Trophoblast cell (in vitro differentiated cells and primary cell): ENCODE data around the gene VGLL3.

ENCODE experiments used
- DNase-seq, 2 donors: peaks; one replicate each; pipeline ENCODE4 v3.0.0-alpha.2; 2016
- H2AFZ ChIP-seq: 2 replicates; pipeline ENCODE4 v1.6.1; 2013; ENCODE audit warnings: low read length, moderate library complexity, mild to moderate bottlenecking; ENCODE audit not compliant: insufficient read depth, poor library complexity
- H2AK5ac ChIP-seq: 2 replicates; pipeline ENCODE4 v1.6.1; 2013; ENCODE audit warnings: mild to moderate bottlenecking, low read length
- H2BK120ac ChIP-seq: 2 replicates; pipeline ENCODE4 v1.6.1; 2013; ENCODE audit warnings: low read length, mild to moderate bottlenecking, moderate library complexity; ENCODE audit not compliant: insufficient read depth, poor library complexity
- H2BK12ac ChIP-seq: 2 replicates; pipeline ENCODE4 v1.6.1; 2013; ENCODE audit warnings: mild to moderate bottlenecking, low read length, moderate library complexity
- H2BK5ac ChIP-seq: 2 replicates; pipeline ENCODE4 v1.6.1; 2013; ENCODE audit warnings: low read length, low read depth, moderate library complexity, mild to moderate bottlenecking; ENCODE audit not compliant: poor library complexity
- H3K14ac ChIP-seq: 2 replicates; pipeline ENCODE4 v1.6.1; 2013; ENCODE audit warnings: mild to moderate bottlenecking, low read length
- H3K18ac ChIP-seq: 2 replicates; pipeline ENCODE4 v1.6.1; 2013; ENCODE audit warnings: mild to moderate bottlenecking, low read length
- H3K23ac ChIP-seq: 2 replicates; pipeline ENCODE4 v1.6.1; 2013; ENCODE audit warnings: low read length
- H3K27ac ChIP-seq: 2 replicates; pipeline ENCODE4 v1.5.1; 2013; ENCODE audit warnings: low read depth, mild to moderate bottlenecking, inconsistent platforms, low read length, moderate library complexity
- H3K27me3 ChIP-seq: 2 replicates; pipeline ENCODE4 v1.6.1; 2013; ENCODE audit warnings: inconsistent platforms, mild to moderate bottlenecking, low read length, moderate library complexity; ENCODE audit not compliant: insufficient read depth
- H3K36me3 ChIP-seq, 2 experiments: 1 replicate in 1 of 2; 2 replicates in 1 of 2; pipeline ENCODE4 v1.6.1; 2013; ENCODE audit warnings: low read length in 2 of 2, mild to moderate bottlenecking in 2 of 2, moderate library complexity in 1 of 2; ENCODE audit not compliant: insufficient read depth in 2 of 2, control insufficient read depth in 1 of 2
- H3K4ac ChIP-seq: 2 replicates; pipeline ENCODE4 v1.6.1; 2013; ENCODE audit warnings: low read depth, mild to moderate bottlenecking, low read length, moderate library complexity
- H3K4me1 ChIP-seq, 2 experiments: 1 replicate in 1 of 2; 2 replicates in 1 of 2; pipeline ENCODE4 v1.6.1; 2013; ENCODE audit warnings: low read length in 2 of 2, mild to moderate bottlenecking in 2 of 2, moderate library complexity in 1 of 2; ENCODE audit not compliant: insufficient read depth in 2 of 2, control insufficient read depth in 1 of 2
- H3K4me2 ChIP-seq: 2 replicates; pipeline ENCODE4 v1.6.1; 2013; ENCODE audit warnings: inconsistent platforms, mild to moderate bottlenecking, low read length, moderate library complexity
- H3K4me3 ChIP-seq: 2 replicates; pipeline ENCODE4 v1.5.1; 2013; ENCODE audit warnings: mild to moderate bottlenecking, low read depth, low read length, inconsistent platforms
- H3K79me1 ChIP-seq: one replicate; pipeline ENCODE4 v1.6.1; 2013; ENCODE audit warnings: low read length
- H3K79me2 ChIP-seq: 2 replicates; pipeline ENCODE4 v1.6.1; 2013; ENCODE audit warnings: low read length, mild to moderate bottlenecking; ENCODE audit not compliant: control insufficient read depth, insufficient read depth, poor library complexity
- H3K9ac ChIP-seq: 2 replicates; pipeline ENCODE4 v1.6.1; 2013; ENCODE audit warnings: mild to moderate bottlenecking, low read length
- H3K9me3 ChIP-seq: 2 replicates; pipeline ENCODE4 v1.6.1; 2013; ENCODE audit warnings: low read depth, mild to moderate bottlenecking, control low read depth, inconsistent platforms, low read length; ENCODE audit not compliant: insufficient read depth
- H4K12ac ChIP-seq: 2 replicates; pipeline ENCODE4 v1.6.1; 2013; ENCODE audit warnings: low read depth, mild to moderate bottlenecking, low read length, moderate library complexity
- H4K8ac ChIP-seq: 2 replicates; pipeline ENCODE4 v1.6.1; 2013; ENCODE audit warnings: low read depth, mild to moderate bottlenecking, low read length, moderate library complexity
- H4K91ac ChIP-seq: one replicate; pipeline ENCODE4 v1.6.1; 2013; ENCODE audit warnings: low read depth, mild to moderate bottlenecking, low read length, moderate library complexity
- WGBS: extraction: QIAGEN DNeasy Blood & Tissue Kit; methylation state at CpG from one replicate; pipeline ENCODE4 v1.1.7; 2013; ENCODE audit warnings: missing lambda C conversion rate; ENCODE audit not compliant: insufficient read length, insufficient coverage; ENCODE audit errors: extremely low coverage; 5-methylcytosine and 5-hydroxymethylcytosine counted together

The VGLL3 gene

GRCh38 chr3:86969500-86970189 is 21.3 kb downstream of the VGLL3 start:
- no peak overlapping the region for H4K91ac ChIP-seq
- H3K79me2 ChIP-seq: no peaks in the 10 kb centered on the region
- H3K14ac ChIP-seq: no peak overlapping the region
- no peak overlapping the region for H4K8ac ChIP-seq
- H3K4me3 ChIP-seq: no peak overlapping the region
- no peak overlapping the region for H3K23ac ChIP-seq
- H2BK5ac ChIP-seq: no peak overlapping the region
- 100% methylated on average over 2 of the region's 6 CpGs for WGBS
- H4K12ac ChIP-seq: no peak overlapping the region
- peaks cover 0 to 5% of the 10 kb centered on the region in 2 experiments for H3K4me1 ChIP-seq
- no peak overlapping the region for H3K9ac ChIP-seq
- H2BK120ac ChIP-seq: no peak overlapping the region
- H3K18ac ChIP-seq: no peak overlapping the region
- peaks cover 1% of the 10 kb centered on the region for H3K79me1 ChIP-seq
- H3K4me2 ChIP-seq: no peak overlapping the region
- H3K36me3 ChIP-seq: peaks cover 4% of the 10 kb centered on the region in 2 experiments
- H3K4ac ChIP-seq: no peak overlapping the region
- peak; percentile 82 to 94 for DNase-seq
- H3K9me3 ChIP-seq: peaks cover 2% of the 10 kb centered on the region
- no peak overlapping the region for H2AFZ ChIP-seq
- H2AK5ac ChIP-seq: no peak overlapping the region
- no peak overlapping the region for H2BK12ac ChIP-seq
- H3K27ac ChIP-seq: no peak overlapping the region
- no peaks in the 10 kb centered on the region for H3K27me3 ChIP-seq

GRCh38 chr3:86968244-86968932 is 22.6 kb downstream of the VGLL3 start:
- Histone ChIP-seq H2AK5ac (no peak overlapping the region), H3K14ac (no peak overlapping the region), H4K91ac (no peak overlapping the region), H3K36me3 (peaks cover 4% of the 10 kb centered on the region in 2 experiments), H2BK12ac (no peak overlapping the region), H3K27me3 (no peaks in the 10 kb centered on the region), H4K8ac (no peak overlapping the region), H3K27ac (no peak overlapping the region), H3K4ac (no peak overlapping the region), H4K12ac (no peak overlapping the region), H3K4me1 (peaks cover 0 to 5% of the 10 kb centered on the region in 2 experiments), H3K4me2 (no peak overlapping the region), H3K9me3 (peaks cover 2% of the 10 kb centered on the region), H3K18ac (no peak overlapping the region), H3K79me1 (peaks cover 1% of the 10 kb centered on the region), H2BK120ac (no peak overlapping the region), H3K79me2 (no peaks in the 10 kb centered on the region), H3K9ac (no peak overlapping the region), H2BK5ac (no peak overlapping the region), H3K4me3 (no peak overlapping the region), H2AFZ (no peak overlapping the region), H3K23ac (no peak overlapping the region)
- no CpG with 5 or more reads among the region's 7 CpGs for WGBS
- peak; percentile 93 to 94 for DNase-seq

- H3K27me3 ChIP-seq: no peaks in the 10 kb centered on the region
Measured at GRCh38 chr3:86967062-86967461, 23.9 kb downstream of the VGLL3 start.

GRCh38 chr3:86965166-86965565 is 25.8 kb downstream of the VGLL3 start:
- H3K4ac ChIP-seq: no peak overlapping the region
- WGBS: no CpG with 5 or more reads among the region's 3 CpGs
- DNase-seq: no peak

More at GRCh38 chr3:86967062-86967461, 23.9 kb downstream of the VGLL3 start:
- H4K8ac ChIP-seq: no peak overlapping the region
- H2BK120ac ChIP-seq: no peak overlapping the region
- no peak overlapping the region for H2BK5ac ChIP-seq
- H3K23ac ChIP-seq: no peak overlapping the region
- WGBS: no CpG with 5 or more reads among the region's 2 CpGs
- no peak overlapping the region for H3K27ac ChIP-seq
- H2AFZ ChIP-seq: no peak overlapping the region
- no peak overlapping the region for H2AK5ac ChIP-seq
- no peak overlapping the region for H3K4ac ChIP-seq
- H3K18ac ChIP-seq: no peak overlapping the region
- H3K14ac ChIP-seq: no peak overlapping the region
- DNase-seq: no peak
- peaks cover 0 to 5% of the 10 kb centered on the region in 2 experiments for H3K4me1 ChIP-seq
- H3K79me1 ChIP-seq: peaks cover 1% of the 10 kb centered on the region
- H3K9ac ChIP-seq: no peak overlapping the region
- no peak overlapping the region for H3K4me3 ChIP-seq
- H3K36me3 ChIP-seq: peaks cover 4% of the 10 kb centered on the region in 2 experiments
- peaks cover 2% of the 10 kb centered on the region for H3K9me3 ChIP-seq
- H3K4me2 ChIP-seq: no peak overlapping the region
- no peak overlapping the region for H4K12ac ChIP-seq
- H4K91ac ChIP-seq: no peak overlapping the region
- no peaks in the 10 kb centered on the region for H3K79me2 ChIP-seq
- no peak overlapping the region for H2BK12ac ChIP-seq

More at GRCh38 chr3:86965166-86965565, 25.8 kb downstream of the VGLL3 start:
- no peaks in the 10 kb centered on the region for H3K79me2 ChIP-seq
- H4K12ac ChIP-seq: no peak overlapping the region
- no peaks in the 10 kb centered on the region for H3K79me1 ChIP-seq
- no peak overlapping the region for H4K8ac ChIP-seq
- H3K18ac ChIP-seq: no peak overlapping the region
- peaks cover 2% of the 10 kb centered on the region for H3K9me3 ChIP-seq
- no peak overlapping the region for H3K23ac ChIP-seq
- H2BK120ac ChIP-seq: no peak overlapping the region
- H4K91ac ChIP-seq: no peak overlapping the region
- no peak overlapping the region for H3K14ac ChIP-seq
- peaks cover 0 to 5% of the 10 kb centered on the region in 2 experiments for H3K4me1 ChIP-seq
- H3K4me2 ChIP-seq: no peak overlapping the region
- H2AK5ac ChIP-seq: no peak overlapping the region
- peaks cover 4% of the 10 kb centered on the region in 2 experiments for H3K36me3 ChIP-seq
- H3K4me3 ChIP-seq: no peak overlapping the region
- H3K27me3 ChIP-seq: no peaks in the 10 kb centered on the region
- H3K9ac ChIP-seq: no peak overlapping the region
- H3K27ac ChIP-seq: no peak overlapping the region
- H2BK12ac ChIP-seq: no peak overlapping the region
- no peak overlapping the region for H2BK5ac ChIP-seq
- H2AFZ ChIP-seq: no peak overlapping the region
